Measurements from ENCODE around the gene ABI3.
A peak's percentile ranks its signal among the peaks of the same experiment; 100 is the strongest.

ABI3 gene

DNA sequence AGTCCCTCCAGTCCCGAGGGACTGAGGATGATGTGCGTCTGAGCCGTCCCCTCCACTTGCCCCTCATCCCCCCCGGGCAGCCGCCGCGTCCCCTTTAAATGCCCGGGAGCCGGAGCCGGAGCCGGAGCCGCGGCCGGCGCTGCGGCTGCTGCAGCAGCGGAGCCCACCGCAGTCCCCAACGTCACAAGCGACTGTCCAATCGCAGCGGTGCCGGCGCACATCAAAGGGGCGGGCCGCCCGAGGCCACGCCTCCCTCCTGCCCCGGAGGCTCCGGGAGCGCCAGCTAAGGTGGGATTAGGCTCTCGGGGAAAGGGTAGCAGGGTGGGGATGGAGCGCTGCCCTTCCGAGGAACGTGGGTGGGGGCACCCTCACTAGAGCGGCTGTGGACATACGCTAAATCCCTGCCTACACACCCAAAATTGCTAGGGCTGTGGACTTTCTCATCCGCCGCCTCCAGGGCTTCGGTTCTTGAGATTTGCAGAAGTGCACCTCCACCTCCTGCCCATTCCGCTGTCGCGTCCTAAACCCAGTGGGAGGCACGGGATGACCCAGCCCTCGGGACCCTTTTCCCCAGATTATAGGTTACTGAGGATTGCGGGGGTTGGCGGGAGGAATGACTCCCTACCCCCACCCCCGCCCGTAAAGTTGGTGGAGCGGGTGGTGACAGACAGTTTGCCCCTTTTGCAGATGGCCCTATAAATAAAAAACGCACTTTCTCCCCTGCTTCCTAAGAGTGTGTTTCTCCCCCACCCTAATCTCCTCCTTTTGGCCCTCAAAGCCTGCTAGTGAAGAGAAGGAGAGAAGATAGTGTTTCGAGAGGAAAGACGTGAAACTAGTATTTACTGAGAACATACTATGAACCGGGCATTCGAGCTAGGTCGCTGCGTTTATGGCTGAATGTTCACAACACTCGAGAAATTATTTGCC, 20.4 kb downstream of the ABI3 start, which contains the start of gene PHOSPHO1:
PHOSPHO1 (minus strand) TSS at position 152 of the 927 bp plus-strand sequence. CDS start 4,096 bp downstream, outside the sequence.
- Histone ChIP-seq H3K9ac (ENCODE audit: low read length) (peak within 1 kb of the TSS; percentile 38), H3K4me2 (ENCODE audit: low read length) (peak within 1 kb of the TSS; percentile 86), H3K79me2 (ENCODE audit: low read length) (no peaks in the 10 kb centered on the region), H4K20me1 (ENCODE audit: insufficient read depth, low read length) (no peaks in the 10 kb centered on the region), H3K4me1 (ENCODE audit: low read length) (peaks cover 8% of the 10 kb centered on the region; the same call in 1 of the 2 replicates), H3K36me3 (replicated peaks; ENCODE audit: low read depth, low read length) (no peaks in the 10 kb centered on the region), H3K9me3 (ENCODE audit: insufficient read depth, low read length) (no peaks in the 10 kb centered on the region), H2AFZ (ENCODE audit: low read depth, low read length) (peak within 1 kb of the TSS; percentile 43), H3K4me3 (ENCODE audit: low read length) (peak within 1 kb of the TSS; percentile 87), H3K27ac (ENCODE audit: low read length) (no peak within 1 kb of the TSS), H3K27me3 (ENCODE audit: low read depth, low read length) (peaks cover 4% of the 10 kb centered on the region)
- TF ChIP-seq, protein P1, sequence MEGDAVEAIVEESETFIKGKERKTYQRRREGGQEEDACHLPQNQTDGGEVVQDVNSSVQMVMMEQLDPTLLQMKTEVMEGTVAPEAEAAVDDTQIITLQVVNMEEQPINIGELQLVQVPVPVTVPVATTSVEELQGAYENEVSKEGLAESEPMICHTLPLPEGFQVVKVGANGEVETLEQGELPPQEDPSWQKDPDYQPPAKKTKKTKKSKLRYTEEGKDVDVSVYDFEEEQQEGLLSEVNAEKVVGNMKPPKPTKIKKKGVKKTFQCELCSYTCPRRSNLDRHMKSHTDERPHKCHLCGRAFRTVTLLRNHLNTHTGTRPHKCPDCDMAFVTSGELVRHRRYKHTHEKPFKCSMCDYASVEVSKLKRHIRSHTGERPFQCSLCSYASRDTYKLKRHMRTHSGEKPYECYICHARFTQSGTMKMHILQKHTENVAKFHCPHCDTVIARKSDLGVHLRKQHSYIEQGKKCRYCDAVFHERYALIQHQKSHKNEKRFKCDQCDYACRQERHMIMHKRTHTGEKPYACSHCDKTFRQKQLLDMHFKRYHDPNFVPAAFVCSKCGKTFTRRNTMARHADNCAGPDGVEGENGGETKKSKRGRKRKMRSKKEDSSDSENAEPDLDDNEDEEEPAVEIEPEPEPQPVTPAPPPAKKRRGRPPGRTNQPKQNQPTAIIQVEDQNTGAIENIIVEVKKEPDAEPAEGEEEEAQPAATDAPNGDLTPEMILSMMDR (IDR thresholded peaks at IDR 0.05; ENCODE audit: low read depth, low read length) = no peak
- TF ChIP-seq EZH2phosphoT487 (IDR thresholded peaks at IDR 0.05; ENCODE audit: low read depth) = no peak

DNA sequence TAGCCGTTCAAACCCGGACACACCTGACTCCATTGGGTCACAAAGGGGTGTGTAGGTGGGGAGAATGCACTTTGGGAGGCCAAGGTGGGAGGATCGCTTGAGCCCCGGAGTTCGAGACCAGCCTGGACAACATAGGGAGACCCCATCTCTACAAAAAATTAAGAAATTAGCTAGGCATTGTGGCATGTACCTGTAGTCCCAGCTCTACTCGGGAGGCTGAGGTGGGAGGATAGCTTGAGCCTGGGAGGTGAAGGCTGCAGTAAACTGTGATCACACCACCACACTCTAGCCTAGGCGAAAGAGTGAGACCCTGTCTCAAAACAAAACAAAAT, 21.0 kb downstream of the ABI3 start:
- Histone ChIP-seq H3K79me2 (ENCODE audit: low read length) (no peaks in the 10 kb centered on the region), H4K20me1 (ENCODE audit: insufficient read depth, low read length) (no peaks in the 10 kb centered on the region), H3K27me3 (ENCODE audit: low read depth, low read length) (peaks cover 7% of the 10 kb centered on the region), H3K4me2 (ENCODE audit: low read length) (peak overlapping the region; percentile 86), H3K27ac (ENCODE audit: low read length) (no peak overlapping the region), H3K36me3 (replicated peaks; ENCODE audit: low read depth, low read length) (no peaks in the 10 kb centered on the region), H3K4me1 (ENCODE audit: low read length) (peaks cover 8% of the 10 kb centered on the region; the same call in 1 of the 2 replicates), H3K9ac (ENCODE audit: low read length) (no peak overlapping the region), H3K4me3 (ENCODE audit: low read length) (peak overlapping the region; percentile 87), H2AFZ (ENCODE audit: low read depth, low read length) (no peak overlapping the region), H3K9me3 (ENCODE audit: insufficient read depth, low read length) (no peaks in the 10 kb centered on the region)
- no peak for TF ChIP-seq EZH2phosphoT487 (IDR thresholded peaks at IDR 0.05; ENCODE audit: low read depth)
- TF ChIP-seq, protein P1 (IDR thresholded peaks at IDR 0.05; ENCODE audit: low read depth, low read length) = no peak

DNA sequence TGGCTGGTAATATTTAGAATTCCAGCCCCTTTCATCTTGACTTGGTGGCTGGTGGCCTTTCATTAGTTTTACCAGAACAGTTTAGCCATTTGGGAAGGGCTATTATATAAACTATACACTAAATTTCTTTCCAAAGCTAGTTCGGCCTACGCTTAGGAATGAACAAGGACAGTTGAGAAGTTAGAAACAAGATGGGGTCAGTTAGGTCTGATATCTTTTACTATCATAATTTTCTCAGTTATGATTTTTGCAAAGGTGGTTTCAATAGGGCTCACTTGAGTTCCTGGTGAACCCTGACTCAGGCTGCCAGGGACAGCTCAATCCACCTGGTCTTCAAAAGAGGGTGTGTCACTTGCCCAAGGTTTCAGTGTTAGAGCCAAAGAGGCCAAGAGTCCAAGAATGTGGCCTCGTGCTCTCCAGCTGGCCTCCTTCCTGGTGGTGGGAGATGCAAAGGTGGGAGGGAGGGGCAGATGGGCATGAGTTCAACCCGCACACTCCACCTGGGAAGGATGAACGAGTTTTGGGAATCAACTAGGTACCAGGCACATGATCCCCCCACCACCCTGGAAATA, 24.1 kb downstream of the ABI3 start:
- Histone ChIP-seq H4K20me1 (ENCODE audit: insufficient read depth, low read length) (no peaks in the 10 kb centered on the region), H3K4me2 (ENCODE audit: low read length) (no peak overlapping the region)
- no peak for TF ChIP-seq EZH2phosphoT487 (IDR thresholded peaks at IDR 0.05; ENCODE audit: low read depth)
- TF ChIP-seq, protein P1 (IDR thresholded peaks at IDR 0.05; ENCODE audit: low read depth, low read length) = no peak

DNA sequence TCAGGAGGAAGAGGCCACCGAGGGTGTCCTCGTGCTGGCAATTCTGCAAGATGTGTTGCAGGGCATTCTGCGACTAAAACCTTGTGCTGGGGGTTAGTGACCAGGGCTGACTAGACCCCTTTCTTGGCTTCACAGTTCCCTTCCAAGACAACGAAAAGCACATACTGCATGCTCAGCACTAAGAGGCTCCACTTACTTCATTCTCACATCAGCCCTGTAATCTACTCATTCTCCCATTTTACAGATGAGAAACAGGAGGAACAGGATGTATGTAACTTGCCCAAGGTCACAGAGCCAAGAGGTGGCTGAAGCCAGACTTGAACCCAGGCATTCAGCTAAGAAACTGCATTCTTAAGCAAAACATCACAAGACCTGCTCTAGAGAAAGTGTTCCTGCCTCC, 25.4 kb downstream of the ABI3 start:
- H3K4me3 ChIP-seq (ENCODE audit: low read length) = no peak overlapping the region
- H3K27me3 ChIP-seq (ENCODE audit: low read depth, low read length) = peaks cover 7% of the 10 kb centered on the region
- H3K9ac ChIP-seq (ENCODE audit: low read length) = no peak overlapping the region
- no peaks in the 10 kb centered on the region for H4K20me1 ChIP-seq (ENCODE audit: insufficient read depth, low read length)
- no peaks in the 10 kb centered on the region for H3K4me1 ChIP-seq (ENCODE audit: low read length)
- H3K79me2 ChIP-seq (ENCODE audit: low read length) = no peaks in the 10 kb centered on the region
- no peak overlapping the region for H2AFZ ChIP-seq (ENCODE audit: low read depth, low read length)
- H3K4me2 ChIP-seq (ENCODE audit: low read length) = no peak overlapping the region
- no peaks in the 10 kb centered on the region for H3K9me3 ChIP-seq (ENCODE audit: insufficient read depth, low read length)
- TF ChIP-seq EZH2phosphoT487 (IDR thresholded peaks at IDR 0.05; ENCODE audit: low read depth) = no peak
- TF ChIP-seq, protein P1 (IDR thresholded peaks at IDR 0.05; ENCODE audit: low read depth, low read length) = no peak
- no peaks in the 10 kb centered on the region for H3K36me3 ChIP-seq (replicated peaks; ENCODE audit: low read depth, low read length)
- H3K27ac ChIP-seq (ENCODE audit: low read length) = no peak overlapping the region

More for the DNA sequence above, 24.1 kb downstream of the ABI3 start:
- no peaks in the 10 kb centered on the region for H3K36me3 ChIP-seq (replicated peaks; ENCODE audit: low read depth, low read length)
- H3K9me3 ChIP-seq (ENCODE audit: insufficient read depth, low read length) = no peaks in the 10 kb centered on the region
- H3K79me2 ChIP-seq (ENCODE audit: low read length) = no peaks in the 10 kb centered on the region
- no peak overlapping the region for H3K4me3 ChIP-seq (ENCODE audit: low read length)
- H3K9ac ChIP-seq (ENCODE audit: low read length) = no peak overlapping the region
- H3K27ac ChIP-seq (ENCODE audit: low read length) = no peak overlapping the region
- peaks cover 4% of the 10 kb centered on the region; the same call in 1 of the 2 replicates for H3K4me1 ChIP-seq (ENCODE audit: low read length)
- no peak overlapping the region for H2AFZ ChIP-seq (ENCODE audit: low read depth, low read length)
- peaks cover 7% of the 10 kb centered on the region for H3K27me3 ChIP-seq (ENCODE audit: low read depth, low read length)
